Transverse colon (tissue), 4 donors: ENCODE results near the gene PUS7.
"Not testable (repeated sequence)": the region's sequence is repeated elsewhere in the genome, so short reads cannot be mapped to it uniquely, and the experiment has no call there.

ENCODE experiments used
- CTCF ChIP-seq, 5 experiments: fragments of 200-600 bp in 3 of 5; fragments of 450-650 bp in 2 of 5; sonication (generic) in 3 of 5; IDR thresholded peaks; 1 replicate in 2 of 5; 2 replicates in 3 of 5; pipeline ENCODE4 v1.5.1; 2016 to 2017; ENCODE audit warnings: antibody characterized with exemption in 5 of 5, inconsistent platforms in 3 of 5, mild to moderate bottlenecking in 2 of 5, moderate library complexity in 1 of 5
- EP300 ChIP-seq: sonication (generic); formaldehyde crosslinking; IDR thresholded peaks from one replicate; pipeline ENCODE4 v1.6.1; 2017; ENCODE audit warnings: antibody characterized with exemption, low read depth
- POLR2A ChIP-seq: fragments of 450-650 bp; IDR thresholded peaks from one replicate; pipeline ENCODE4 v1.6.1; 2016; ENCODE audit warnings: antibody characterized with exemption, mild to moderate bottlenecking, moderate library complexity
- POLR2AphosphoS5 ChIP-seq, 3 donors: sonication (generic); formaldehyde crosslinking; IDR thresholded peaks; one replicate each; pipeline ENCODE4 v1.6.1; 2016; ENCODE audit warnings: antibody characterized with exemption in 3 of 3

GRCh38 chr7:105515610-105516009 lies 6.5 kb downstream of the PUS7 start:
- TF ChIP-seq CTCF (IDR thresholded peaks at IDR 0.05); EP300; POLR2AphosphoS5 (IDR thresholded peaks at IDR 0.05); POLR2A: not testable (repeated sequence)
